ENCODE measurements around the gene SERP2. TPM values are rescaled to one million over a fixed set of nuclear protein-coding genes. Genes with fewer than 3 reads are reported as not detected.

The SERP2 gene
- total RNA-seq, 4 donors from 2014 or later, result 1.2 to 1.4 (median 1.3) TPM; not detected in 1

- no peak overlapping the region for H3K4me3 ChIP-seq
- no peaks in the 10 kb centered on the region for H3K36me3 ChIP-seq
- no peaks in the 10 kb centered on the region for H3K9me3 ChIP-seq
- H3K27ac ChIP-seq, result no peak overlapping the region
- 84% methylated on average over 3 of the region's 3 CpGs for WGBS
- no peaks in the 10 kb centered on the region for H3K27me3 ChIP-seq
- no peak for TF ChIP-seq POLR2AphosphoS5 (IDR thresholded peaks at IDR 0.05)
- TF ChIP-seq, protein P1, sequence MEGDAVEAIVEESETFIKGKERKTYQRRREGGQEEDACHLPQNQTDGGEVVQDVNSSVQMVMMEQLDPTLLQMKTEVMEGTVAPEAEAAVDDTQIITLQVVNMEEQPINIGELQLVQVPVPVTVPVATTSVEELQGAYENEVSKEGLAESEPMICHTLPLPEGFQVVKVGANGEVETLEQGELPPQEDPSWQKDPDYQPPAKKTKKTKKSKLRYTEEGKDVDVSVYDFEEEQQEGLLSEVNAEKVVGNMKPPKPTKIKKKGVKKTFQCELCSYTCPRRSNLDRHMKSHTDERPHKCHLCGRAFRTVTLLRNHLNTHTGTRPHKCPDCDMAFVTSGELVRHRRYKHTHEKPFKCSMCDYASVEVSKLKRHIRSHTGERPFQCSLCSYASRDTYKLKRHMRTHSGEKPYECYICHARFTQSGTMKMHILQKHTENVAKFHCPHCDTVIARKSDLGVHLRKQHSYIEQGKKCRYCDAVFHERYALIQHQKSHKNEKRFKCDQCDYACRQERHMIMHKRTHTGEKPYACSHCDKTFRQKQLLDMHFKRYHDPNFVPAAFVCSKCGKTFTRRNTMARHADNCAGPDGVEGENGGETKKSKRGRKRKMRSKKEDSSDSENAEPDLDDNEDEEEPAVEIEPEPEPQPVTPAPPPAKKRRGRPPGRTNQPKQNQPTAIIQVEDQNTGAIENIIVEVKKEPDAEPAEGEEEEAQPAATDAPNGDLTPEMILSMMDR (IDR thresholded peaks at IDR 0.05), result no peak
- no peak for DNase-seq (ENCODE audit: low spot score in 2 of 2)
- H3K4me1 ChIP-seq, result no peaks in the 10 kb centered on the region
These were observed 7.0 kb downstream of the SERP2 start for GRCh38 chr13:44380404-44381165.

DNA sequence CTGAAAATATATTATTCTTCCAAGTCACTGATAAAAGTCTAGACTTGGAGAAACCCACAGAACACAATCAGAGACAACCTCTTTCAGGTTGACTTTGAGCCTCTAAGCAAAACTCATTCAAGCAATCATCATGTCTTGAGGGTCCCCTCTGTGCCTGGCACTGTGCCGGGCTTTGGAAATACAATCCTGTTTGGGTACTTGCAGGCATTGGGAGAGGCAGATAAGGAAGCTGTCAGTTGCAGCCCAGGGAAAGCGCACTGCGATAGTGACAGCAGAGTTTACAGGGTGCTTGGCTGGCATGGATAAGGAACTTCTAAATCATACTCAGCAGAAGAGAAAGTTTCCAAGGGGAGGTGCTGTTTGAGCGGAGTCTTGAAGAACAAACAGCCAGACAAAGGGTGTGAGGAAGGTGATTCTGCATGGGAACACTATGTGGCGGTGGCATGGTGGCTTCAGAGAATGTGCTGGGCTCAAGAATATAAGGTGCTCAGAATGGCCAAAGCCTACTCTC lies 9.1 kb downstream of the SERP2 start:
- Histone ChIP-seq H3K4me1 (no peaks in the 10 kb centered on the region), H3K27ac (no peak overlapping the region), H3K9me3 (no peaks in the 10 kb centered on the region), H3K27me3 (no peaks in the 10 kb centered on the region), H3K4me3 (no peak overlapping the region), H3K36me3 (no peaks in the 10 kb centered on the region)
- TF ChIP-seq POLR2A (IDR thresholded peaks at IDR 0.05) (no peak), EP300 (IDR thresholded peaks at IDR 0.05) (no peak), POLR2AphosphoS5 (IDR thresholded peaks at IDR 0.05) (no peak)
- TF ChIP-seq, protein P1 (IDR thresholded peaks at IDR 0.05), result no peak
- DNase-seq (ENCODE audit: low spot score in 2 of 2), result no peak
- WGBS, result 85% methylated on average over 5 of the region's 5 CpGs

DNA sequence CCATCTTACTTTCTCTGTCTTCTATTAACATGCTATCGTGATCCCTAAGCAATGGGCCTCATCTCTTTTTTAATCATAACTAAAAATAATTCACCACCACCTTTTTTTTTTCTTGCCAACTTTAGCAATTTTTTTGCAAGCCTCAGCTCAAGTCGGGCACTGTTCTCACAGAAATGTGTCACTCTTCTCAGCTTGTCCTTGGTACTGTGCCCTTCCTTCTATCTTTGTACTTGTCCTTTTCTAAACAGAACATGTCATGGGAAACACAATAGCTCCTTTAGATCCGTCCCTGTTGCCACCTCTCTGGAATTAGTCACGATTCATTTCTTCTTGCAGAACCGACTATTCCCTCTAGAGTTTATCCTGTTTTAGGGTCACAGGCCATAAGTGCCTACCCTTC lies 10.3 kb downstream of the SERP2 start:
- Histone ChIP-seq H3K27me3 (no peaks in the 10 kb centered on the region), H3K4me3 (no peak overlapping the region), H3K36me3 (no peaks in the 10 kb centered on the region), H3K4me1 (peaks cover under 1% of the 10 kb centered on the region), H3K9me3 (no peaks in the 10 kb centered on the region), H3K27ac (no peak overlapping the region)
- no peak for DNase-seq (ENCODE audit: low spot score in 2 of 2)
- TF ChIP-seq, protein P1 (IDR thresholded peaks at IDR 0.05), result no peak
- TF ChIP-seq POLR2AphosphoS5 (IDR thresholded peaks at IDR 0.05), result no peak
- no peak for TF ChIP-seq POLR2A (IDR thresholded peaks at IDR 0.05)
- TF ChIP-seq EP300 (IDR thresholded peaks at IDR 0.05), result no peak
- 56% methylated on average over 5 of the region's 5 CpGs for WGBS

DNA sequence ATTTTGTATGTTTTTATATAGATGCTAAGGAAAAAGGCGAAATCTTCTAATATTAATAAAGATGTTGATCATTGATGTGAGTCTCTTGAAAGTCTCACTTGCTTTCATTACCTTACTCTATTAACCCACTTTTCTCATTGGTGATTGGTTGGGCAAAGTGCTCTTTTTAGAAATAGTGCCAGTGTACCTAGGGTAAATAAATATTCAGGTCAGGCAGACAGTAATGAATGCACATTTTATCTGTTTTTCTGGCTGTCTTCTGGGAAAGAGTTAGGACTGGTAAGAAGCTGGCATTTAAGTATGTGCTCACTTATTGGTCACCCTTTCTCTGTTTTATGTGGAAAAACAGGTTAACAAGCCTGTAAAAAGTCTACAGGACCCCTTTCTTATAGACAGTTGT lies 11.2 kb downstream of the SERP2 start:
- H3K36me3 ChIP-seq, result no peaks in the 10 kb centered on the region
- TF ChIP-seq, protein P1 (IDR thresholded peaks at IDR 0.05), result no peak
- no peaks in the 10 kb centered on the region for H3K27me3 ChIP-seq
- H3K4me3 ChIP-seq, result no peak overlapping the region
- H3K9me3 ChIP-seq, result no peaks in the 10 kb centered on the region
- DNase-seq (ENCODE audit: low spot score in 2 of 2), result no peak
- WGBS, result 100% methylated on average over 1 of the region's 1 CpG
- no peak overlapping the region for H3K27ac ChIP-seq
- H3K4me1 ChIP-seq, result peaks cover 4% of the 10 kb centered on the region

DNA sequence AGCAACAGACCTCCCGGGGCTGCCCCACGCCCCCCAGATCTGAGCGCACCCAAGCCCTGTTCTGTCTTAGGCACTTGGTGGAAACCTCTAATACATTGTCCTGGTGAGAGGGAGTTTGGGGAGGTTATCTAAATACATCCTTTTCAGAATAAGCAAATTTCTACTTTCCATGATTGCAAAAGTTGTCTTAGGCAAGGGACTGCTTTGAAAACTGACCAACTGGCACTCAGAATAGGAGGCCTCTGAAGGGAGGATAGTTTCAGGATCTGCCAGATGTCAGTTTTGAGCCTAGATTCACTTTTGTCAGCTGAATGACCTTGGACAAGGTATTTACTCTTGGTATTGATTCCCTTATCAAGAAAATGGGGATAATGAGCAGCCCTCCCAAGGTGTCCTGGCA lies 11.8 kb downstream of the SERP2 start:
- Histone ChIP-seq H3K36me3 (no peaks in the 10 kb centered on the region), H3K4me3 (no peak overlapping the region), H3K27ac (no peak overlapping the region), H3K9me3 (no peaks in the 10 kb centered on the region), H3K27me3 (no peaks in the 10 kb centered on the region), H3K4me1 (peaks cover 4% of the 10 kb centered on the region)
- WGBS, result 92% methylated on average over 3 of the region's 3 CpGs
- no peak for DNase-seq (ENCODE audit: low spot score in 2 of 2)
- TF ChIP-seq, protein P1 (IDR thresholded peaks at IDR 0.05), result no peak
- TF ChIP-seq EP300 (IDR thresholded peaks at IDR 0.05), result no peak
- TF ChIP-seq POLR2A (IDR thresholded peaks at IDR 0.05), result no peak
